Measurements from ENCODE around the gene SH3PXD2A.
"Not testable (repeated sequence)": the region's sequence is repeated elsewhere in the genome, so short reads cannot be mapped to it uniquely, and the experiment has no call there.

Gene SH3PXD2A

GRCh38 chr10:103651333-103651732 lies 204.0 kb downstream of the SH3PXD2A start:
- DNase-seq = no peak

- no peak for DNase-seq
These were observed 205.5 kb downstream of the SH3PXD2A start for GRCh38 chr10:103649654-103650423.

- DNase-seq = no peak
These were observed 206.5 kb downstream of the SH3PXD2A start for GRCh38 chr10:103648636-103649532.

- no peak for DNase-seq
These were observed 207.1 kb downstream of the SH3PXD2A start for GRCh38 chr10:103648251-103648635.

- no peak for DNase-seq
These were observed 209.1 kb downstream of the SH3PXD2A start for GRCh38 chr10:103646304-103646703.

- DNase-seq = peak in 27 of 56 donors; percentile 9 to 69 (median 32)
These were observed 210.0 kb downstream of the SH3PXD2A start for GRCh38 chr10:103645141-103646054.

- no peak for DNase-seq
These were observed 212.0 kb downstream of the SH3PXD2A start for GRCh38 chr10:103643381-103643780.

GRCh38 chr10:103641326-103641725 lies 214.1 kb downstream of the SH3PXD2A start:
- DNase-seq = no peak

- peak in 3 of 56 donors; percentile 11 to 38 (median 14) for DNase-seq
These were observed 214.8 kb downstream of the SH3PXD2A start for GRCh38 chr10:103640436-103641181.

GRCh38 chr10:103638948-103639347 lies 216.4 kb downstream of the SH3PXD2A start:
- DNase-seq = no peak

GRCh38 chr10:103637927-103638557 lies 217.3 kb downstream of the SH3PXD2A start:
- peak in 40 of 56 donors; percentile 19 to 79 (median 48) for DNase-seq

- DNase-seq = peak in 1 of 56 donors; percentile 20
These were observed 218.4 kb downstream of the SH3PXD2A start for GRCh38 chr10:103637011-103637410.

- peak in 4 of 56 donors; percentile 7 to 22 (median 18) for DNase-seq
These were observed 218.9 kb downstream of the SH3PXD2A start for GRCh38 chr10:103636492-103636891.

- no peak for DNase-seq
These were observed 219.8 kb downstream of the SH3PXD2A start for GRCh38 chr10:103635580-103635979.

- no peak for DNase-seq
These were observed 221.5 kb downstream of the SH3PXD2A start for GRCh38 chr10:103633846-103634245.

- not testable (repeated sequence) for DNase-seq
These were observed 222.5 kb downstream of the SH3PXD2A start for GRCh38 chr10:103632871-103633270.

- DNase-seq = no peak
These were observed 223.1 kb downstream of the SH3PXD2A start for GRCh38 chr10:103632247-103632642.

- peak in 5 of 56 donors; percentile 15 to 24 (median 17) for DNase-seq
These were observed 225.2 kb downstream of the SH3PXD2A start for GRCh38 chr10:103630156-103630555.

GRCh38 chr10:103629581-103629980 lies 225.8 kb downstream of the SH3PXD2A start:
- DNase-seq = no peak

GRCh38 chr10:103627893-103628292 lies 227.5 kb downstream of the SH3PXD2A start:
- no peak for DNase-seq
